ENCODE measurements around the gene LRRC25.

Gene LRRC25

GRCh38 chr19:18427743-18428113 lies 30.3 kb upstream of the LRRC25 start:
- CTCF ChIA-PET = interaction anchor here (0.6 to 1.3 kb wide), 2 partner anchors 34 to 236 kb away, joined by 3 read pairs; no protein-coding TSS in a partner anchor
- TF ChIP-seq ZNF280D (tag by site-specific recombination; IDR thresholded peaks at IDR 0.05) (no peak), YY1 (tag by site-specific recombination; IDR thresholded peaks at IDR 0.05) (no peak), ZNF629 (tag by site-specific recombination; IDR thresholded peaks at IDR 0.05) (no peak), MEIS1 (CRISPR knock-in tag; IDR thresholded peaks at IDR 0.05; ENCODE audit: borderline replicate concordance) (no peak), ZNF837 (tag by site-specific recombination; IDR thresholded peaks at IDR 0.05) (no peak), ZNF140 (tag by site-specific recombination; IDR thresholded peaks at IDR 0.05) (no peak), ZNF16 (tag by site-specific recombination; IDR thresholded peaks at IDR 0.05; ENCODE audit: low read depth) (no peak), ZNF830 (tag by site-specific recombination; IDR thresholded peaks at IDR 0.05; ENCODE audit: low read depth) (no peak)

GRCh38 chr19:18427080-18427742 lies 29.8 kb upstream of the LRRC25 start:
- Histone ChIP-seq H3K27ac (ENCODE audit: extremely low read depth, low read depth, low read length) (no peak overlapping the region), H3K4me3 (ENCODE audit: low read depth, low read length) (no peak overlapping the region), H3K36me3 (ENCODE audit: control insufficient read depth in 2 of 2, insufficient read depth in 1 of 2, low read length in 2 of 2) (no peaks in the 10 kb centered on the region), H3K9me3 (ENCODE audit: control insufficient read depth, insufficient read depth, low read depth, low read length) (no peaks in the 10 kb centered on the region), H3K4me1 (ENCODE audit: control insufficient read depth, insufficient read depth, low read length) (peaks cover 14% of the 10 kb centered on the region)
- POLR2A ChIA-PET = interaction anchor here (0.5 kb wide), 1 partner anchor 578 kb away, joined by 5 read pairs; no protein-coding TSS in a partner anchor
- CTCF ChIA-PET = no interaction called here
- TF ChIP-seq ZNF768 (tag by site-specific recombination; IDR thresholded peaks at IDR 0.05) (no peak), ZNF292 (tag by site-specific recombination; IDR thresholded peaks at IDR 0.05; ENCODE audit: borderline replicate concordance, low read depth) (no peak), ZFHX2 (tag by site-specific recombination; conservative IDR thresholded peaks at IDR 0.05) (0 out of 2 replicates have a peak, but pooled peaks have one; percentile 7), ZNF16 (tag by site-specific recombination; IDR thresholded peaks at IDR 0.05; ENCODE audit: low read depth) (no peak), ZNF777 (tag by site-specific recombination; IDR thresholded peaks at IDR 0.05; ENCODE audit: borderline replicate concordance) (no peak), ZNF239 (tag by site-specific recombination; IDR thresholded peaks at IDR 0.05) (no peak), ZNF791 (tag by site-specific recombination; IDR thresholded peaks at IDR 0.05) (no peak), ZNF37A (tag by site-specific recombination; IDR thresholded peaks at IDR 0.05) (no peak), ZNF610 (tag by site-specific recombination; IDR thresholded peaks at IDR 0.05; ENCODE audit: borderline replicate concordance) (no peak), ZNF830 (tag by site-specific recombination; IDR thresholded peaks at IDR 0.05; ENCODE audit: low read depth) (no peak), GLI2 (tag by site-specific recombination; IDR thresholded peaks at IDR 0.05; ENCODE audit: borderline replicate concordance, low read depth) (no peak), ZNF112 (tag by site-specific recombination; IDR thresholded peaks at IDR 0.05) (no peak), ZNF48 (tag by site-specific recombination; IDR thresholded peaks at IDR 0.05) (no peak), TRIM28 (IDR thresholded peaks at IDR 0.05; ENCODE audit: borderline replicate concordance, low read length) (no peak), ZNF510 (tag by site-specific recombination; IDR thresholded peaks at IDR 0.05; ENCODE audit: insufficient replicate concordance) (no peak), ZNF324 (tag by site-specific recombination; IDR thresholded peaks at IDR 0.05) (no peak), GLIS2 (tag by site-specific recombination; IDR thresholded peaks at IDR 0.05) (0 out of 2 replicates have a peak, but pooled peaks have one; percentile 42), ZNF114 (tag by site-specific recombination; IDR thresholded peaks at IDR 0.05) (no peak)
- TF ChIP-seq, protein P1, sequence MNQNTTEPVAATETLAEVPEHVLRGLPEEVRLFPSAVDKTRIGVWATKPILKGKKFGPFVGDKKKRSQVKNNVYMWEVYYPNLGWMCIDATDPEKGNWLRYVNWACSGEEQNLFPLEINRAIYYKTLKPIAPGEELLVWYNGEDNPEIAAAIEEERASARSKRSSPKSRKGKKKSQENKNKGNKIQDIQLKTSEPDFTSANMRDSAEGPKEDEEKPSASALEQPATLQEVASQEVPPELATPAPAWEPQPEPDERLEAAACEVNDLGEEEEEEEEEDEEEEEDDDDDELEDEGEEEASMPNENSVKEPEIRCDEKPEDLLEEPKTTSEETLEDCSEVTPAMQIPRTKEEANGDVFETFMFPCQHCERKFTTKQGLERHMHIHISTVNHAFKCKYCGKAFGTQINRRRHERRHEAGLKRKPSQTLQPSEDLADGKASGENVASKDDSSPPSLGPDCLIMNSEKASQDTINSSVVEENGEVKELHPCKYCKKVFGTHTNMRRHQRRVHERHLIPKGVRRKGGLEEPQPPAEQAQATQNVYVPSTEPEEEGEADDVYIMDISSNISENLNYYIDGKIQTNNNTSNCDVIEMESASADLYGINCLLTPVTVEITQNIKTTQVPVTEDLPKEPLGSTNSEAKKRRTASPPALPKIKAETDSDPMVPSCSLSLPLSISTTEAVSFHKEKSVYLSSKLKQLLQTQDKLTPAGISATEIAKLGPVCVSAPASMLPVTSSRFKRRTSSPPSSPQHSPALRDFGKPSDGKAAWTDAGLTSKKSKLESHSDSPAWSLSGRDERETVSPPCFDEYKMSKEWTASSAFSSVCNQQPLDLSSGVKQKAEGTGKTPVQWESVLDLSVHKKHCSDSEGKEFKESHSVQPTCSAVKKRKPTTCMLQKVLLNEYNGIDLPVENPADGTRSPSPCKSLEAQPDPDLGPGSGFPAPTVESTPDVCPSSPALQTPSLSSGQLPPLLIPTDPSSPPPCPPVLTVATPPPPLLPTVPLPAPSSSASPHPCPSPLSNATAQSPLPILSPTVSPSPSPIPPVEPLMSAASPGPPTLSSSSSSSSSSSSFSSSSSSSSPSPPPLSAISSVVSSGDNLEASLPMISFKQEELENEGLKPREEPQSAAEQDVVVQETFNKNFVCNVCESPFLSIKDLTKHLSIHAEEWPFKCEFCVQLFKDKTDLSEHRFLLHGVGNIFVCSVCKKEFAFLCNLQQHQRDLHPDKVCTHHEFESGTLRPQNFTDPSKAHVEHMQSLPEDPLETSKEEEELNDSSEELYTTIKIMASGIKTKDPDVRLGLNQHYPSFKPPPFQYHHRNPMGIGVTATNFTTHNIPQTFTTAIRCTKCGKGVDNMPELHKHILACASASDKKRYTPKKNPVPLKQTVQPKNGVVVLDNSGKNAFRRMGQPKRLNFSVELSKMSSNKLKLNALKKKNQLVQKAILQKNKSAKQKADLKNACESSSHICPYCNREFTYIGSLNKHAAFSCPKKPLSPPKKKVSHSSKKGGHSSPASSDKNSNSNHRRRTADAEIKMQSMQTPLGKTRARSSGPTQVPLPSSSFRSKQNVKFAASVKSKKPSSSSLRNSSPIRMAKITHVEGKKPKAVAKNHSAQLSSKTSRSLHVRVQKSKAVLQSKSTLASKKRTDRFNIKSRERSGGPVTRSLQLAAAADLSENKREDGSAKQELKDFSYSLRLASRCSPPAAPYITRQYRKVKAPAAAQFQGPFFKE (tag by site-specific recombination; IDR thresholded peaks at IDR 0.05; ENCODE audit: borderline replicate concordance) = no peak

More at GRCh38 chr19:18427743-18428113, 30.3 kb upstream of the LRRC25 start:
- Histone ChIP-seq H3K36me3 (ENCODE audit: control insufficient read depth in 2 of 2, insufficient read depth in 1 of 2, low read length in 2 of 2) (no peaks in the 10 kb centered on the region), H3K9me3 (ENCODE audit: control insufficient read depth, insufficient read depth, low read depth, low read length) (no peaks in the 10 kb centered on the region), H3K4me3 (ENCODE audit: low read depth, low read length) (no peak overlapping the region), H3K4me1 (ENCODE audit: control insufficient read depth, insufficient read depth, low read length) (peaks cover 16% of the 10 kb centered on the region), H3K27ac (ENCODE audit: extremely low read depth, low read depth, low read length) (no peak overlapping the region)
- POLR2A ChIA-PET = interaction anchor here (1.0 kb wide), 1 partner anchor 11 kb away, joined by 3 read pairs; no protein-coding TSS in a partner anchor

All from HEK293 (cell line).